Keratinocyte (primary cell): ENCODE measurements around the gene WDFY1. TPM values are rescaled to one million over a fixed set of nuclear protein-coding genes. Genes with fewer than 3 reads are reported as not detected.

Experiments used
- DNase-seq: peaks from one replicate; pipeline ENCODE4 v3.0.0-alpha.2; 2011; ENCODE audit warnings: low read depth, missing footprints, low spot score
- FAIRE-seq: peaks from 2 replicates; lab custom pipeline; 2011; peaks lifted over from hg19 to GRCh38; lab: Jason Lieb, UNC
- H2AFZ ChIP-seq: 2 replicates; pipeline ENCODE4 v1.6.0; 2012; ENCODE audit warnings: low read length, control low read depth, inconsistent platforms; ENCODE audit not compliant: control insufficient read depth
- H3K27ac ChIP-seq: 2 replicates; pipeline ENCODE4 v1.5.1; 2011; ENCODE audit warnings: low read length; ENCODE audit not compliant: control insufficient read depth, insufficient read depth
- H3K27me3 ChIP-seq: 3 replicates; pipeline ENCODE4 v1.6.0; 2011; ENCODE audit warnings: low read length; ENCODE audit not compliant: control insufficient read depth, insufficient read depth; ENCODE audit errors: extremely low read depth
- H3K36me3 ChIP-seq, 2 experiments: 2 replicates in 1 of 2; 3 replicates in 1 of 2; pipeline ENCODE4 v1.5.1; 2011; ENCODE audit warnings: low read length in 2 of 2, mild to moderate bottlenecking in 1 of 2; ENCODE audit not compliant: control insufficient read depth in 2 of 2, insufficient read depth in 2 of 2; ENCODE audit errors: extremely low read depth in 1 of 2
- H3K4me1 ChIP-seq: 3 replicates; pipeline ENCODE4 v1.5.1; 2011; ENCODE audit warnings: low read length; ENCODE audit not compliant: control insufficient read depth, insufficient read depth; ENCODE audit errors: extremely low read depth
- H3K4me2 ChIP-seq: 3 replicates; pipeline ENCODE4 v1.6.0; 2011; ENCODE audit warnings: low read depth, low read length; ENCODE audit not compliant: control insufficient read depth, insufficient read depth; ENCODE audit errors: extremely low read depth
- H3K4me3 ChIP-seq, 3 experiments: fragments of 200-600 bp in 1 of 3; sonication (generic) in 1 of 3; 2 replicates in 2 of 3; 3 replicates in 1 of 3; pipeline ENCODE4 v1.5.1; 2011 to 2016; ENCODE audit warnings: low read length in 3 of 3, mild to moderate bottlenecking in 3 of 3, control low read depth in 2 of 3, inconsistent platforms in 1 of 3, low read depth in 1 of 3, mixed read lengths in 1 of 3, mixed run types in 1 of 3, moderate library complexity in 1 of 3; ENCODE audit not compliant: control insufficient read depth in 2 of 3, insufficient read depth in 2 of 3; ENCODE audit errors: extremely low read depth in 1 of 3
- H3K79me2 ChIP-seq: 2 replicates; pipeline ENCODE4 v1.6.0; 2012; ENCODE audit warnings: low read length; ENCODE audit not compliant: control insufficient read depth, insufficient read depth
- H3K9ac ChIP-seq: 3 replicates; pipeline ENCODE4 v1.6.0; 2011; ENCODE audit warnings: low read length; ENCODE audit not compliant: control insufficient read depth, insufficient read depth; ENCODE audit errors: extremely low read depth
- H3K9me1 ChIP-seq: 3 replicates; pipeline ENCODE4 v1.6.0; 2011; ENCODE audit warnings: low read length; ENCODE audit not compliant: control insufficient read depth, insufficient read depth; ENCODE audit errors: extremely low read depth
- H3K9me3 ChIP-seq: 2 replicates; pipeline ENCODE4 v1.5.1; 2012; ENCODE audit warnings: low read depth, low read length; ENCODE audit not compliant: control insufficient read depth
- H4K20me1 ChIP-seq: 3 replicates; pipeline ENCODE4 v1.6.0; 2011; ENCODE audit warnings: low read length; ENCODE audit not compliant: control insufficient read depth, insufficient read depth; ENCODE audit errors: extremely low read depth
- CTCF ChIP-seq, 3 experiments: IDR thresholded peaks in 1 of 3; conservative IDR thresholded peaks in 1 of 3; optimal IDR thresholded peaks in 1 of 3; 2 replicates in 2 of 3; 3 replicates in 1 of 3; pipeline versions ENCODE3 to v1.5.1; 2011; ENCODE audit warnings: low read length in 3 of 3, mild to moderate bottlenecking in 3 of 3, moderate library complexity in 2 of 3, control low read depth in 1 of 3, inconsistent platforms in 1 of 3; ENCODE audit not compliant: insufficient read depth in 2 of 3; ENCODE audit errors: extremely low read depth in 1 of 3
- EZH2 ChIP-seq: IDR thresholded peaks from one replicate; pipeline ENCODE4 v1.6.1; 2012; ENCODE audit warnings: inconsistent platforms, mild to moderate bottlenecking, low read length, moderate library complexity
- dilution Hi-C: fragments of 300-500 bp; cut with MboI; formaldehyde crosslinking; loops from one replicate; pipeline ENCODE4 v1.7.0; 2020; ENCODE audit warnings: low sequenced_read_pairs; ENCODE audit not compliant: extremely low pct_ligation_motif_present
- polyA plus RNA-seq, 5 experiments: library from polyadenylated mRNA; depleted of rRNA in 3 of 5; stranded (reverse) in 3 of 5; stranded (forward) in 1 of 5; unstranded in 1 of 5; fragments of >200 nt; gene quantifications; 1 replicate in 1 of 5; 2 replicates in 3 of 5; 3 replicates in 1 of 5; pipeline versions ENCODE4 v1.2.1 to v1.2.3, GENCODE V29; 2011 to 2012; ENCODE audit warnings: missing spikeins in 2 of 5, low read depth in 1 of 5, low replicate concordance in 1 of 5

WDFY1 gene
- polyA plus RNA-seq, 1 donor (not counting 4 experiments of a cell fraction or from before 2014, with no cell fraction given): 54.9 TPM

- FAIRE-seq (no peak), DNase-seq (no peak)
- H3K27me3 ChIP-seq: no peaks in the 10 kb centered on the region
- no peak overlapping the region for H3K27ac ChIP-seq
- no peak overlapping the region for H3K4me2 ChIP-seq
- H3K79me2 ChIP-seq: peaks cover 31% of the 10 kb centered on the region
- H3K9me3 ChIP-seq: no peaks in the 10 kb centered on the region
- H3K36me3 ChIP-seq: peaks cover 3 to 6% of the 10 kb centered on the region in 2 experiments
- H3K9me1 ChIP-seq: peaks cover 2% of the 10 kb centered on the region
- no peaks in the 10 kb centered on the region for H3K4me1 ChIP-seq
- H4K20me1 ChIP-seq: peaks cover 2% of the 10 kb centered on the region
- dilution Hi-C loops: no loop called here
- H3K4me3 ChIP-seq: no peak overlapping the region
- TF ChIP-seq EZH2: no peak
- no peak for TF ChIP-seq CTCF (optimal IDR thresholded peaks at IDR 0.05 in 1 of 3, IDR thresholded peaks at IDR 0.05 in 1 of 3, conservative IDR thresholded peaks at IDR 0.05 in 1 of 3; ENCODE audit: extremely low read depth in 1 of 3, insufficient read depth in 2 of 3, low read length in 3 of 3)
- no peak overlapping the region for H2AFZ ChIP-seq
- H3K9ac ChIP-seq: no peak overlapping the region
Observed at GRCh38 chr2:223916181-223916920, 28.8 kb downstream of the WDFY1 start.

GRCh38 chr2:223915071-223915470, 30.1 kb downstream of the WDFY1 start:
- no peak overlapping the region for H3K9ac ChIP-seq
- TF ChIP-seq CTCF (optimal IDR thresholded peaks at IDR 0.05 in 1 of 3, IDR thresholded peaks at IDR 0.05 in 1 of 3, conservative IDR thresholded peaks at IDR 0.05 in 1 of 3; ENCODE audit: extremely low read depth in 1 of 3, insufficient read depth in 2 of 3, low read length in 3 of 3) (no peak), EZH2 (no peak)
- H2AFZ ChIP-seq: no peak overlapping the region
- peaks cover 2% of the 10 kb centered on the region for H3K9me1 ChIP-seq
- no peak overlapping the region for H3K4me3 ChIP-seq
- FAIRE-seq (no peak), DNase-seq (no peak)
- no peaks in the 10 kb centered on the region for H3K27me3 ChIP-seq
- H3K36me3 ChIP-seq: peaks cover 3 to 8% of the 10 kb centered on the region in 2 experiments
- peaks cover 20% of the 10 kb centered on the region for H3K79me2 ChIP-seq
- H3K4me1 ChIP-seq: no peaks in the 10 kb centered on the region
- H3K4me2 ChIP-seq: no peak overlapping the region
- H3K27ac ChIP-seq: no peak overlapping the region
- H3K9me3 ChIP-seq: no peaks in the 10 kb centered on the region
- peaks cover 2% of the 10 kb centered on the region for H4K20me1 ChIP-seq
- dilution Hi-C loops: no loop called here
